Activated CD4-positive, alpha-beta T cell treated with anti-CD3 and anti-CD28 coated beads, Interleukin-2, amount 10 ng/mL, durations not matched to agents 7 days and 5 days (primary cell): Measurements from ENCODE around the gene EPB41L4A. TPM values are rescaled to one million over a fixed set of nuclear protein-coding genes. Genes with fewer than 3 reads are reported as not detected.

Experiments
- CTCF ChIA-PET: fragments of 350-600 bp; sonication (Branson Sonifier 250); formaldehyde crosslinking; loops from one replicate; lab custom pipeline; 2021; ENCODE audit warnings: antibody characterized with exemption; lab: Charles Lee
- POLR2A ChIA-PET: fragments of 350-600 bp; sonication (Branson Sonifier 250); formaldehyde crosslinking; loops from one replicate; lab custom pipeline; 2021; ENCODE audit warnings: antibody characterized with exemption; lab: Charles Lee
- DNase-seq: peaks from one replicate; pipeline ENCODE4 v3.0.0-alpha.2; 2020
- H3K27ac Mint-ChIP-seq: one replicate; pipeline ENCODE4 v1.8.0; 2021; ENCODE audit warnings: mild to moderate bottlenecking, moderate library complexity, mixed read lengths
- H3K27me3 Mint-ChIP-seq: one replicate; pipeline ENCODE4 v1.8.0; 2021; ENCODE audit warnings: mixed read lengths
- H3K36me3 Mint-ChIP-seq: one replicate; pipeline ENCODE4 v1.8.0; 2021; ENCODE audit warnings: low read depth, mixed read lengths
- H3K4me1 Mint-ChIP-seq: one replicate; pipeline ENCODE4 v1.8.0; 2021; ENCODE audit warnings: mixed read lengths
- H3K4me3 Mint-ChIP-seq: one replicate; pipeline ENCODE4 v1.8.0; 2021; ENCODE audit warnings: mild to moderate bottlenecking, moderate library complexity, mixed read lengths
- H3K9me3 Mint-ChIP-seq: one replicate; pipeline ENCODE4 v1.8.0; 2021; ENCODE audit warnings: mixed read lengths
- total RNA-seq, 2 experiments: library from RNA; stranded (reverse); gene quantifications; one replicate each; pipeline ENCODE4 v1.2.3, GENCODE V29; 2021

Gene EPB41L4A
- total RNA-seq, 2 experiments from 2014 or later: 0.62 to 1.2 TPM

GRCh38 chr5:112342389-112342788 lies 76.7 kb downstream of the EPB41L4A start:
- ChIA-PET POLR2A (no interaction called here), CTCF (no interaction called here)
- Mint-ChIP-seq H3K4me1 (no peaks in the 10 kb centered on the region), H3K27ac (no peak overlapping the region), H3K36me3 (no peaks in the 10 kb centered on the region), H3K27me3 (peaks cover 7% of the 10 kb centered on the region), H3K9me3 (no peaks in the 10 kb centered on the region), H3K4me3 (no peak overlapping the region)
- DNase-seq: no peak

- ChIA-PET CTCF (no interaction called here), POLR2A (no interaction called here)
- no peaks in the 10 kb centered on the region for H3K4me1 Mint-ChIP-seq
- H3K27ac Mint-ChIP-seq: no peak overlapping the region
- no peak overlapping the region for H3K4me3 Mint-ChIP-seq
- no peaks in the 10 kb centered on the region for H3K9me3 Mint-ChIP-seq
- no peaks in the 10 kb centered on the region for H3K36me3 Mint-ChIP-seq
- no peak for DNase-seq
- peaks cover 9% of the 10 kb centered on the region for H3K27me3 Mint-ChIP-seq
Observed at GRCh38 chr5:112339761-112340160, 79.3 kb downstream of the EPB41L4A start.

- ChIA-PET CTCF (no interaction called here), POLR2A (no interaction called here)
- Mint-ChIP-seq H3K27ac (no peak overlapping the region), H3K4me1 (no peaks in the 10 kb centered on the region), H3K4me3 (no peak overlapping the region), H3K27me3 (peaks cover 12% of the 10 kb centered on the region), H3K9me3 (no peaks in the 10 kb centered on the region), H3K36me3 (no peaks in the 10 kb centered on the region)
- no peak for DNase-seq
Observed at GRCh38 chr5:112338681-112339337, 80.3 kb downstream of the EPB41L4A start.

GRCh38 chr5:112333331-112333781 lies 85.7 kb downstream of the EPB41L4A start:
- no peaks in the 10 kb centered on the region for H3K36me3 Mint-ChIP-seq
- no peak overlapping the region for H3K4me3 Mint-ChIP-seq
- H3K27ac Mint-ChIP-seq: no peak overlapping the region
- peaks cover 10% of the 10 kb centered on the region for H3K27me3 Mint-ChIP-seq
- CTCF ChIA-PET: no interaction called here
- no peak for DNase-seq
- peaks cover 4% of the 10 kb centered on the region for H3K4me1 Mint-ChIP-seq
- H3K9me3 Mint-ChIP-seq: no peaks in the 10 kb centered on the region
- POLR2A ChIA-PET: no interaction called here

GRCh38 chr5:112331892-112332291 lies 87.2 kb downstream of the EPB41L4A start:
- ChIA-PET POLR2A (no interaction called here), CTCF (no interaction called here)
- DNase-seq: no peak
- no peak overlapping the region for H3K4me3 Mint-ChIP-seq
- H3K27me3 Mint-ChIP-seq: peaks cover 12% of the 10 kb centered on the region
- H3K9me3 Mint-ChIP-seq: no peaks in the 10 kb centered on the region
- H3K4me1 Mint-ChIP-seq: peaks cover 4% of the 10 kb centered on the region
- no peak overlapping the region for H3K27ac Mint-ChIP-seq
- no peaks in the 10 kb centered on the region for H3K36me3 Mint-ChIP-seq

GRCh38 chr5:112329419-112330090 lies 89.5 kb downstream of the EPB41L4A start:
- no peak for DNase-seq
- Mint-ChIP-seq H3K4me1 (peaks cover 4% of the 10 kb centered on the region), H3K4me3 (no peak overlapping the region), H3K9me3 (no peaks in the 10 kb centered on the region), H3K27me3 (peaks cover 11% of the 10 kb centered on the region), H3K27ac (no peak overlapping the region), H3K36me3 (no peaks in the 10 kb centered on the region)
- ChIA-PET CTCF (no interaction called here), POLR2A (no interaction called here)

GRCh38 chr5:112323166-112323565 lies 95.9 kb downstream of the EPB41L4A start:
- no peaks in the 10 kb centered on the region for H3K9me3 Mint-ChIP-seq
- H3K4me3 Mint-ChIP-seq: no peak overlapping the region
- CTCF ChIA-PET: no interaction called here
- H3K36me3 Mint-ChIP-seq: no peaks in the 10 kb centered on the region
- peaks cover 17% of the 10 kb centered on the region for H3K27me3 Mint-ChIP-seq
- POLR2A ChIA-PET: no interaction called here
- H3K27ac Mint-ChIP-seq: no peak overlapping the region
- no peaks in the 10 kb centered on the region for H3K4me1 Mint-ChIP-seq
- no peak for DNase-seq

- no peak overlapping the region for H3K4me3 Mint-ChIP-seq
- H3K9me3 Mint-ChIP-seq: no peaks in the 10 kb centered on the region
- H3K27ac Mint-ChIP-seq: no peak overlapping the region
- ChIA-PET POLR2A (no interaction called here), CTCF (no interaction called here)
- no peak for DNase-seq
- H3K27me3 Mint-ChIP-seq: peaks cover 13% of the 10 kb centered on the region
- H3K4me1 Mint-ChIP-seq: no peaks in the 10 kb centered on the region
- no peaks in the 10 kb centered on the region for H3K36me3 Mint-ChIP-seq
Observed at GRCh38 chr5:112320408-112320807, 98.7 kb downstream of the EPB41L4A start.

- Mint-ChIP-seq H3K27me3 (peaks cover 10% of the 10 kb centered on the region), H3K9me3 (no peaks in the 10 kb centered on the region), H3K4me1 (no peaks in the 10 kb centered on the region), H3K36me3 (no peaks in the 10 kb centered on the region), H3K27ac (no peak overlapping the region), H3K4me3 (no peak overlapping the region)
- DNase-seq: no peak
- ChIA-PET POLR2A (no interaction called here), CTCF (no interaction called here)
Observed at GRCh38 chr5:112318346-112318745, 100.7 kb downstream of the EPB41L4A start.

- no peaks in the 10 kb centered on the region for H3K9me3 Mint-ChIP-seq
- H3K36me3 Mint-ChIP-seq: no peaks in the 10 kb centered on the region
- H3K4me1 Mint-ChIP-seq: no peaks in the 10 kb centered on the region
- POLR2A ChIA-PET: no interaction called here
- peaks cover 8% of the 10 kb centered on the region for H3K27me3 Mint-ChIP-seq
- DNase-seq: no peak
- H3K4me3 Mint-ChIP-seq: no peak overlapping the region
- H3K27ac Mint-ChIP-seq: no peak overlapping the region
- CTCF ChIA-PET: no interaction called here
Observed at GRCh38 chr5:112317866-112318265, 101.2 kb downstream of the EPB41L4A start.

- ChIA-PET CTCF (no interaction called here), POLR2A (no interaction called here)
- Mint-ChIP-seq H3K9me3 (no peaks in the 10 kb centered on the region), H3K36me3 (no peaks in the 10 kb centered on the region), H3K4me1 (no peaks in the 10 kb centered on the region), H3K27me3 (peaks cover 8% of the 10 kb centered on the region), H3K27ac (no peak overlapping the region), H3K4me3 (no peak overlapping the region)
- no peak for DNase-seq
Observed at GRCh38 chr5:112316731-112317130, 102.3 kb downstream of the EPB41L4A start.

- CTCF ChIA-PET: no interaction called here
- no peak overlapping the region for H3K27ac Mint-ChIP-seq
Observed at GRCh38 chr5:112316006-112316405, 103.1 kb downstream of the EPB41L4A start.

GRCh38 chr5:112312295-112313275 lies 106.5 kb downstream of the EPB41L4A start:
- no peak for DNase-seq
- POLR2A ChIA-PET: no interaction called here
- Mint-ChIP-seq H3K9me3 (no peaks in the 10 kb centered on the region), H3K4me3 (no peak overlapping the region), H3K4me1 (no peaks in the 10 kb centered on the region), H3K27ac (no peak overlapping the region), H3K36me3 (no peaks in the 10 kb centered on the region), H3K27me3 (no peaks in the 10 kb centered on the region)
- CTCF ChIA-PET: interaction anchor here (0.6 kb wide), 1 partner anchor 96 kb away, joined by 4 read pairs; no protein-coding TSS in a partner anchor

More at GRCh38 chr5:112316006-112316405, 103.1 kb downstream of the EPB41L4A start:
- POLR2A ChIA-PET: no interaction called here
- Mint-ChIP-seq H3K4me1 (no peaks in the 10 kb centered on the region), H3K27me3 (peaks cover 8% of the 10 kb centered on the region), H3K4me3 (no peak overlapping the region), H3K9me3 (no peaks in the 10 kb centered on the region), H3K36me3 (no peaks in the 10 kb centered on the region)
- DNase-seq: no peak
